Activated CD4-positive, CD25-positive, alpha-beta regulatory T cell (primary cell): ENCODE measurements around the gene CCDC192.

Experiments used
- DNase-seq, 4 experiments: peaks; one replicate each; lab custom pipeline; 2025; lab: John Stamatoyannopoulos, UW

The CCDC192 gene

GRCh38 chr5:127885176-127885575 lies 182.0 kb downstream of the CCDC192 start:
- DNase-seq, result no peak

DNA sequence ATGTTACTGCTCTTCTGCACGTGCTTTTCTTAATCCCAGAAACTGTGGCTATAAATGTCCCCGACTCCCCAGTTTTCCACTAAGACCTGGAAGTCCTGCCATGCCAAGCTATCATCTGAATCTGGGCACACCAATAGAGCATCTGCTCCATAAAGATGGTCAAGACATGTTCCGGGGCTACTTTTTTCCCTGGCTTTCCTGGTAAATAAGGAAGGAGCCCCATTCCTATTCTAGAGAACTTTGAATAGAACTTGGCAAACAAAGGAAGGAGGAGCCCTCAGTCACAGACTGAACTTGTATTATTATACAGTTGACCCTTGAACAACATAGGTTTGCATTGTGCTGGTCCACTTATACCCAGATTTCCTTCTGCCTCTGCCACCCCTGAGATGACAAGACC lies 182.9 kb downstream of the CCDC192 start:
- DNase-seq, result no peak

DNA sequence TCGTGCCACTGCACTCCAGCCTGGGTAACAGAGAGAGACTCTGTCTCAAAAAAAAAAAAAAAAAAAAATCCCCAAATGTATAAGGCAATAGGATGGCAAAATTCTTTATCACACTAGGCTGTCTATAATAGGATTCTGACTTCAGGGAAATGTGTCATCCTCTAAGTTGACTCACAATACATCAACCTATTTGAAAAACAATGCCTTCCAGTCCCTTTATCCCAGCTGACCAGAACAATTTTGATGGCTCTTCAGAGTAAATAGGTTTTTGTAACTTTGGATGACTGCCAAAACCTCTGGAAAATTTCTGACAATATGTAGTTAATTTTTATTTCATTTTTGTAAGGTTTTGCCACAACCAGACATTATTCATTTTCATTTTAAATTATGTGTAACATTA lies 184.1 kb downstream of the CCDC192 start:
- no peak for DNase-seq

DNA sequence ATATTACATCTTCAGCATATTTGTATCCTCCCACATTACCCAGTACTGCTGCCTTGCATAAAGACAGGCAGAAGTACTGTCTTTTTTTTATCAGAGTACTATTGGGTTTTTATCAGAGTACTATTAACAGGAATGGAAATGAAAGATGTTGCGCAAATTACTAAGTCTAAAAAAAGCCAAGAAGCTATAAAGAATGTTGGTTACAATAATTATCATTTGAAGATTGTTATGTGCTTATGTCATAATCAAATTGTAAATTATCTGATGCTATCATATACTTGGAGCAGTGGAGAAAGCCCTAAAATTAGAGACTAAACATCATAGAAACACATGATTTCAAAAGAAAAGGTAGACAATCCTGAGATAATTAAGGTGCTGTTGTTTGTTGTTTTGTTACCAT lies 188.8 kb downstream of the CCDC192 start:
- no peak for DNase-seq

- no peak for DNase-seq
These were observed 189.4 kb downstream of the CCDC192 start for GRCh38 chr5:127892467-127893207.

DNA sequence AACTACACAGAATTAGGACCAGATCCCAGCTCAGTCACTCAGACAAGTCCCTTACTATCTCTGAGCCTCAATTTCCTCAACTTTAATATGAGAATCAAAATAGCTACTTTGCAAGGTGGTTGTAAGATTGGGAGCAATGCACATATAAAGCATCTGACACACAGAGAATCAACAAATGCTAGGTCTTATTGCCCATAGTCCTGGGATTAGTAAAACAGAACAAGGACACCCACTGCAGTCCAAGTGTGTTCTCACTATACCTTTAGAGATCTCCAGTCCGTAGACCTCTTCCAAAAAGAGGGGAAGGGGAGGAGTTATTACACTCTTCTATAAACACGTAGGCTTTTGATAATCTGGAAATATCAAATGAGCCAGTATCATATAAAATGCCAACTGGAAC lies 190.0 kb downstream of the CCDC192 start:
- DNase-seq, result no peak

DNA sequence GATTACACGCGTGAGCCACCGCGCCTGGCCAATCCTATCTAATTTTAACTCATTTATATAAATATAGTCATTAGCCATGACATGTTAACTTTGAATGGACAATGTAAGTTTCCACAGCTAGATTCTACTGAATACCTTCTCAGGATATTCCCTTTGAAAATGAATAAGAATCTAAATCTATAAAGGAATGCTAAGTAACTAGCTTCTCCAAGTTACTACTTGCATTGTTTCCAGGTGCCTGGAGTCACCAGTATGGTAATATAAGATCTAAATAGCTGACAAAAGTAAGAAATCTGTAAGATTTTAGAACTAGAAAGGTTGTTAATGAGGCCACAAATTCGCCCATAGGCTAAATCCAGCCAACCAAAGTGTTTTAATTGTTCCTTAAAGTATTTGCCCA lies 191.3 kb downstream of the CCDC192 start:
- DNase-seq, result no peak

DNA sequence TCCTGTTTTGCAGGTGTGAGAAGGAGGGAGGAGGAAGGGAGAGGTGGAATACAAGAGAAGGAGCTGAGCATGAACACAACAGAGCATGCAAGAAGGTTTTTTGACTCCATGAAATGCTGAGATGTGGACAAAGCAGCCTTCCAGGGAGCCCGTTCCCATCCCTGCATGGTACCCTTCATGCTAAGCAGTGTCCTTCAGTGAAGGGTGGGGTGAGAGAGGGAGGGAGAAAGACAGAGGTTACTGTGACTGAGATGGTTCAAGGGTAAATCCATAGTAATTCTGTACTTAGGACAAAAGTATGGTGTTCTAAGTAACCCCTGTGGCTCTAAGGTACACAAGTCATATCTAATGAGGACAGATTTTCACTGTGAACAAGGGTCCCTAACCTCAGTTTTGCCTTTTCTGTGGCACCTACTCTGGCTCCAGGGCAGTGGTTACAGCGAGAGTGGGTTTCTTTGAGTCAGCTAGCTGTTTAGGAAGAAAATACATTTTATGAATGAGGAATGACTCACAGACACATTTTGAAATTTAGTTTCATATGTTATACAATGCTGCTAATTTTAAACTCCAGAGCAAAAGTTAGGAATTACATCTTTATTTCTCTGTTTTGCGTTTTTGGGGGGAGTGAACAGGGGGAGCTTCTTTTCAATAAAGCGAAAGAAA lies 195.5 kb downstream of the CCDC192 start:
- no peak for DNase-seq

DNA sequence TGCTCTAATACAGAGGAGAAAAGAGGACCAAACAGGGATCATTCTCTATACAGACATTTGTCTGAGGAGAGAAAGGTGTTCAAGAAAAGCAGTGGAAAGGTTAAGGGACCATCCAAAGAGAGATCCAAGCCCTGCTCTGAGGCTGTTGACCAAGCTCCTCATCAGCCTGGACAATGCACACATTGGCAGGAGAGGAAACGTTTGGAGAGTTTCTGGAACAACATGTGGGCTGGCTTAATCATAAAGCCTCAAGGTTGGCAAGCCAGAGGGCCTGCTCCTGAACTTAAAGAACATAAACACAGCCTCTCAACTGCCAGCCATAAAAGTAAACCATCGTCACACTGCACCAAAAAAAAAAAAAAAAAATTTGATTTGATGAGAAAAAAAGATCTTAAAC lies 196.0 kb downstream of the CCDC192 start:
- no peak for DNase-seq

- no peak for DNase-seq
These were observed 203.5 kb downstream of the CCDC192 start for GRCh38 chr5:127906562-127907204.

GRCh38 chr5:127907907-127908306 lies 204.7 kb downstream of the CCDC192 start:
- no peak for DNase-seq

- DNase-seq, result no peak
These were observed 205.9 kb downstream of the CCDC192 start for GRCh38 chr5:127909066-127909465.

DNA sequence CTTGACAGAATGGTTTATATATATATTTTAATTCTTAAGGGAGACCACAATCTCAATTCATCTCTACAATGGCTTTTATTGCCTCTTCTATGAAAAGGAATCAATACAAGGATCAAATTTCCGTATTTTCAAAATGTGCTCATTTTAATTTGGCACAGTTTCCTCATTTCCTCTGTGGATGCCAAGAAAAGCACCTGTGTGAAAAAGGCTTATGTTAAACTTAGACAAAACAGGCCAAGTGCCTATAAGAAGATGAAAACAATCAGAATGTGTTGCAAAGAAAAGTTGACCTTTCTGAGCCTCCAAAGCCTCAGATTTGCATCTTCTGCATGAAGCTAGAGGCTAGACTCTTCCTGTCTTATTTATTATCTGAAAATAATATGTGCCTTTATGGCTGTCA lies 206.6 kb downstream of the CCDC192 start:
- DNase-seq, result no peak

DNA sequence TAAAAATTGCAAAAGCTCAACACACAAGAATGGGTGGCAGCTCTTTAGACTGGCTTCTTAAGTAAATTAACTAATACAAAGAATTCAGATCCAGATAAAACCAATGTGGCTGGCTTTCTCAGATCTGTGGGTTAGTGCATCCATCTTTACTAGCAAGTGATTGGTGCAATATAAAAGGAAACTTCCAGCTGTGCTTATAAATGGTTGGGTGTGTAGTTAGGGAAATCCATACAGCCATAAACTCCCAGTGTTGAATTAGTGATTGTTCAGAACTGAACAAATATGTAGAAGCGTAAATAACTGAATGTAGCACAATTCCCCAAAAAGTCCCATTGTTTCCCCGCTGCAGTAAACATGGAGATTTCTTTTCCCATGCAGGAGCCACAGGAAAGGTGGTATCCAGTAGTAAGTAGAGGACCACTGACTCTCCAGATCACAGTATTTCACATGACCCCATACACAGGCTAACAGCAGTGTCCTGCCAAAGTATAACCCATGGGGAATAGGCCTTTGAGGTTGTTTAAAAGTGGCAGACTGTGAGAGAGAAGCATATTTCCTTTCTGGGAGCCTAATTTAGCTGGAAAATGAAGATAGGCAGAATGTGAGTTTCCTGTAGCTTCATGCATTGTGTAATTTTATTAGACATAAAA lies 207.2 kb downstream of the CCDC192 start:
- no peak for DNase-seq

- DNase-seq, result no peak
These were observed 208.4 kb downstream of the CCDC192 start for GRCh38 chr5:127911619-127912018.

DNA sequence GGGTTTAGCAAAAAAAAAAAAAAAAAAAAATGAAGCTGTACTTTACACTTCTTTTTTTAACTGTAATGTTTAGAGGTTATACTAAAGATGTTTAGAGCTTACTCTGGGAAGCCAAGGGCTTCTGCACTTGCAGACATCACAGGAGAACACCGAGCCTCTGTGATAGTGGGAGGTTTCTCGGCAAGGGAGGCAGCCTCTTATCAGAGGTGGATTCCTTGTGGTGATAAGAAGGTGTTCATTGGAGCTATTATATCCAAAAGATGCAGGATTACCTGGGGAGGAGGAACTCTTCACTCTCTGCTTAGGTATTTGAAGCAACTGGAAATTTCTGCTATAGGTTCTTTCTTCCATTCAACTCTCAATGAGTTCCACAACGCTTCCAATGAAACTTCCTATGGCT lies 209.2 kb downstream of the CCDC192 start:
- DNase-seq, result no peak

- DNase-seq, result no peak
These were observed 213.8 kb downstream of the CCDC192 start for GRCh38 chr5:127916885-127917573.

DNA sequence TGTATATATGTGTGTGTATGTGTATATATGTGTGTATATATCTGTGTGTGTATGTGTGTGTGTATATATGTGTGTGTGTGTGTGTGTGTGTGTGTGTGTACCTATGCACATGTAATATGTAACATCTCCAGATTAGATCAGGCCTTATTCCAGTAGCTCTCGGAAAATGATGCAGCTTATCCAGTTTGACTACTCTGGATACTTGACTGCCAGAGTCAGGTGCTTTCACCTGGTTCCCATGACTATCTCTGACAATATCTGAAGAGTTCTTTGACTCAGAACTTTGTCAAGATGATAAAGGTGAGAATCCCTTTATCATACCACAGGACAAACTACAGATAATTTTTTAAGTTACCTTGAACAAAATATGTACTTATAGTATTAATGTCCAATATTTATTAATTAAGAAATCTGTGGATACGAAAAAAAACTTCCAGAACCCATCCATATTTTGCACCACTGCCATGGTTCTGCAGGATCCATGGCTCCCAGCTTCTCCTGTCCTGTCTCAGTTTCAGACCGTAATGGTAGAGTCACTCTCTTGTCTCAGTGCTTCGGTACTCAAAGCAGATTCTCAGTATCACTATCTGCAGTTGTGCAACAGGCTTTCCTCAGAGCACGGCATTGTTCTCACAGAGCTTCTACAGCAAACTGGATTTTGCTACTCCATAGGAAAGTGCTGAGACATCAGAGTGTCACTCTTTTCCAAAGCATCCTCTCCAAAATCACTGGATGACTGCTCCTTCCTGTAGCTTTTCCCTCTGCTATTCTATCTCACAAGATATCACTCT lies 216.0 kb downstream of the CCDC192 start:
- DNase-seq, result no peak

- DNase-seq, result no peak
These were observed 216.6 kb downstream of the CCDC192 start for GRCh38 chr5:127919818-127920217.

- DNase-seq, result no peak
These were observed 217.7 kb downstream of the CCDC192 start for GRCh38 chr5:127920936-127921335.

GRCh38 chr5:127922603-127923002 lies 219.4 kb downstream of the CCDC192 start:
- DNase-seq, result no peak
